Stimulated activated CD8-positive, alpha-beta memory T cell treated with anti-CD3 and anti-CD28 coated beads, Interleukin-7, amount 100 ng/mL, for 24 hours (primary cell): ENCODE results near the gene SGPL1.

Experiments used
- DNase-seq: peaks from one replicate; pipeline ENCODE4 v3.0.0-alpha.2; 2020; ENCODE audit warnings: low read depth

Gene SGPL1

DNA sequence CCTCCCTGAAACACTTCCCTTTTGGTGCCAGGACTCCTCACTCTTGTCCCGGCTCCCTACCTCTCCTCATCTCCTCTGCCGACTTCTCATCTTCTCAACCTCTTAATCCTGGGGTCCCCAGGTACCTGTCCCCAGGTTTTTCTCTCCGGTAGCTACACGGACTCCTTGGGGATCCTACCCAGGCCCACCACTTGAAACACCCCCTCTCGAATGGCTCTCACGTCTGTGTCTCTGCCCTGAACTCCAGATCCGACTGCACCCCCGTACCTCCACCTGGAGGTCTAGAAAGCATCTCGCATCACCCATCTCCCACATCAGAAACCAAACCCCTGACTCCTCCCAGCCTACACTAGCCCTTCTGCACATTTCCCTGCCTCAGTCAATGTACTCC, 35.4 kb upstream of the SGPL1 start:
- DNase-seq: no peak

DNA sequence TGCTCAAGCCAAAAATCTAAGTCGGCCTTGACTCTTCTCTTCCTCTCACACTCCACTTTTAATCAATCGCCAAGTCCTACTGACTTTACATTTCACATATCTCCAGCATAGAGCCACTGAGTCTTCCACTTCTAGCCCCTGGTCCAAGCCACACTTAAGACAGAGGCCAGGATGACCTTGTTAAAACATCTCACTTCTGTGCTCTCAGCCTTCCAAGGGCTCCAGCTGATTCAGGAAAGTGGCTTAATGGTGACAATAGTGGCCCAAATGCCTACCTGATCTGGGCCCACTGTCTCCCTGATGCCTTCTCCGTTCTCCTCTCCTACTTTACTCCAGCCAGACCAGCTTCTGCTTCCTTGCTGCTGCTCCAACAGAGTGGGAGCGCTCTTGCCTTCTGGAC, 35.0 kb upstream of the SGPL1 start:
- no peak for DNase-seq

DNA sequence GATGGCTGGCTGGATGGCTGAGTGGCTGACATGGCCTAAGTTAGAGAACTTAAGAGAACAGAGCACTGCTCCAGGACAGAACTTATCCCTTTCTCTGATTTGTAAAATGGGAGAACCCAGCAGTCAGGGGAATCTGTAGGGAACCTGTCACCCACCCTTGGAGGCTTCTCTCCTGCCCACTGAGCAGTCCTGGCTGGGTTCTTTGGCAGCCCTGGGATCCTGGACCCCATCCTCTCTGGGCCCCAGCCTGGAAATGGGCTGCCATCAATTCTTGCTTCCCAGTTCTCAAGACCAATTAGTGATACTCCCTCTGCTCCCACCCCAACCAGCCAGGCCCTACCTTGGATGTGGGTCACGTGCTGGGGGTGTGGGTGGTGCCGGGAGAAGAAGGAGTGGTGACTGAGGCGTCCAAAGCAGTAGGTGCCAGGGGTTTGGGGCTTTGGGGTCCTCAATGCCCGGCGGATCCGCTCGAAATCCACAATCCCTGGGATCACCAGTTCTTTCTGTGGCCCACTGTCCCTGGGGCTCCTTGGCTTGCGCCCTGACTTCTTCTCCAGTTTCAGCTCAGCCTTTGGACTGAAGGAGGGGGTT, 34.2 kb upstream of the SGPL1 start:
- DNase-seq: no peak

DNA sequence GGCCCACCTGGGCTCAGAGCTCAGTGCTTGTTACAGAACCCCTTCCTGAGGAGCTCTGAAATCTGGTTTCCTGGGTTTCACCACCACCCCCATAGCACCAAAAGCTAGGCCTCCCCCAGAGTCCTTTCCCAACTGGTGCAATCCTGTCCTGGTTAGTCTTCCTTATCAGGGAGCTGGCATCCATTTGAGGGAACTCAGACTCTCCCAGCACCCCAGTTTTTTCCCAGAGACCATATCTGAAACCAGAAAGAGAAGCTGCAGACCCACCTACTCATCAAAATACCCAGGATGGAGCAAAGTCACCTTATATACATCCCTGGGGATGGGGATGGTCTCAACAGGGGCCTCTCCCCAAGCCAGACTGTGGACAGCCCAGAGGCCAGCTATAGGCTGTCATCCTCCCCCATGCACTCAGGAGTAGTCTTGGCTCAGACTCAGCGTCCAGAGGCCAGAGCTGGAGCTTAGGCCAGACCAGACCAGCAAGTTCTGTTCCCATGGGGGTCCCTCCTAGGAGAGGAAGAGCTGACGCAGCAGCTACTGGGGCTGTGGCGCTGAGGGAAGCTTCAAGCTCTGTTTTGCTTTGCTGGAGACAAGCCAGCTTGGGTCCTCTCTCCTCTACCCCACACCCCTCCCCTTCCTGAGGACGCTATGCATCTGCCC, 33.5 kb upstream of the SGPL1 start:
- DNase-seq: no peak

DNA sequence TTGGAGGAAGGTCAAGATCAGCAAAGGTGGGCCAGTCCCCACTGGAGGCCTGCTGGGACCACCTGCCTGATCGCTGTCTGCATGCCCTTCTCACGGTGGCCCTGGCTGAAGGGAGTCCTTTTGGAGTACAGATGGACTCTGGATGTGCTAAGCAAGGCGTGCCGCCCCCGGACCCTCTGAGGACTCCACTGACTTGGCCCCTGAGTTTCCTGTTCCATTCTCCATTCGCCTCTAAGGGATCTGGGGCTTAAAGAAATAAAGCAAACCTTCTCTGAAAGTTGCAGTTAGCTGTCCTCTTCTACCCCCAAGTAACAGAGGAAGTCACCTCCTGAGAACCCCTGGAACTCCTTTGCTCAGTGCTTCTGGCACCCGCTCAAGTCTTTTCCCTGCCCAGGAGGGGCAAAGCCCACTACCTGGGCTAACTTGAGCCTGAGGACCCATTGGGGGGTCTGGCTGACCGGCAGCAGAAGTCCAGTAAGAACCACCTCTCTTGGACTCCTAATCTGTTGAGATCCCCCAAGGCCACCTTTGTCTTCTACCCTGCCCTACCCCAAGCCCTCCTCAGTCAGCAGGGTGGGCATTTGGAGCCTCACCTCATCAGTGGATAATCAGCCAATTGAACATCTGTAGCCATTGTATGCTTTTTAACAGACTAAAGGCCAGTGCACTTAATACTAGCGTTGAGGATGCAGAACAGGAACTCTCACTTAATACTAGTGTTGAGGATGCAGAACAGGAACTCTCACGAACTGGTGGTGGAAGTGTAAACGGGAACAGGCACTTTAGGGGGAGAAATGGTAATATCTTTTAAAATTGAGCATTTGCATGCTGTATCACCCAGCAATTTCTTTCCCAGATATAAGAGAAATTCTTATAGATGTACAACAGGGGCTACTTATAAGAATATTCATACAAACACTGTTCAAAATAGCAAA, 32.7 kb upstream of the SGPL1 start:
- no peak for DNase-seq

DNA sequence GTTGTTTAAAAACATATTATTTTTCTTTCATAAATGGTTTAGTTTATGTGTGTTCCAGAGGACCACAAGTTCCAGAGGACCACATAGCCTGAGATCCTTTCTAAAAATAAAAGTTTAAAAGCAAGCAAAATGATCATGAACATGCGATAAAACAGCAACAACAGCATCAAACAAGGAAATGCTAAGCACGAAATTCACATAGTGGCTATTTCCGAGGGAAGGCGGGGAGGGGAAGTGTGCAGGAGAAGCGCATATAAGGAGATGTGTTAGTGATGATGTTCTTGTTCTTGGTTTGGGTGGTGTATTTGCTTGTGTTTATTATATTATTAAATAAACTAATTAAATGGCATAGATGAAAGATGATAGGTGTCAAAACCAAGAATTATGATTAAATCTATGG, 31.7 kb upstream of the SGPL1 start:
- DNase-seq: no peak

DNA sequence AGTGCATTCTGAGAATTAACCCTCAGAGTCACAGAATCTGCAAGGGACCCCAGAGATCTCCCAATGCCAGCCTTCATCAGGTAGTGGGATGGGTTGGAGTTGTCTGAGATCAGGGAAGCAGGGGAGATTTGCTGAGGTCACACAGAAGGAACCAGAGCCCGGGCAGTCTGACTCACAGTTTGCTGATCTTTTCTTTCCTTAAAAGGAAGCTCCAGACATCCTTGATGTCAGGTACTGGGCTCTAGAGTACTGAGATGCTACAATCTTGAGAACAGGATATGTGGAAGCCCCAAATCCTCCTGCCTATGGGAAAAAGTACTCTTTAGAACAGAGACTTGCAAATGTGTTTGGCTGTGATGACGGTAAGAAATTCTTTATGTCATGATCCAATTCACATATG, 31.3 kb upstream of the SGPL1 start:
- no peak for DNase-seq

DNA sequence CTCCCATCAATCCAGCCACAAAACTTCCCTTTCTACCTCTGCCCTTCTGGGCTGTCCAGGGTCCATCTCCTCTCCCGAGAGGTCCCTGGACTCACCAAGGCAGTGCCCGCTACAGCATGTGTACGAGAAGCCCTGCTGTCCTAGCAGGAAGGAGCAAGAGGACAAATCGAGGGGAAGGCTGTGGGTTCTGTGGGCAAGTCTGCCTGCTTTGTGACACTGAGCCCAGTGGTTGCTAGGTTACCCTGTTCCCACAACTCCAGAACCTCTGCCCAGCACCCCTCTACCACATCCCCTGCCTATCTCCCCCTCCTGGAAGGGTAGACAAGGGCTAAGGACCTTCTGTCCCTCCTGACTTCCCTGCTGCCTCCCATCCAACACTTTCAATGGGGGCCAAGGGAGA, 30.6 kb upstream of the SGPL1 start, which contains the start of gene TBATA:
TBATA (minus strand) TSS at position 188 of the 400 bp plus-strand sequence. CDS start 1,998 bp downstream, outside the sequence.
- DNase-seq: no peak

DNA sequence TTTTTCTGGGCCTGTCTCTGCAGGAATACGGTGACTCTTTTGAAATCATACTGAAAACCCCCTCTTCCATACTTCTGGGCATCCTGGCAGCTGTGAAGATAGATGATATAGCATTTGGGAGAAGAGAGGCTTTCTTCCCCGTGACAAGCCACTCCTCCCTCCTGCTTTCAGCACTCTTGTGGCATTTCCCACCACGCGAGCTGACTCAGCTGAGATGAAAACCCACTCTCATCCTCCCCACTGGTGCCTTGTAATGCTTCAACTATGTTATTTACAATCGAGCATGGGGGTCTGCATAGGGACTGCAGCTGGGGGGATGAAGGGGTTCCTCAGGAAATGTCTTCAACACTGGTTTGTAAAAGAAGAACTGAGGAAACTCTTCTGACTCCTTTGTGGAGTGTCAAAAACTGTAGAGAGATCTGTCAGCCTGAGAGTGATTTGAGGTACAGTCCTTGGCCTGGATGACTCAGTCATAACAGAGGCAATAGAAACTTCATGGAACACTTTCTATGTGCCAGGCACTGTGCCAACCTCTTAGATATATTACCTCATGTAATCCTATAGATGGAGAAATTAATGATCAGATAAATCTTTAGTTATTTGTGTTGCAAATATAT, 28.8 kb upstream of the SGPL1 start:
- DNase-seq: no peak

DNA sequence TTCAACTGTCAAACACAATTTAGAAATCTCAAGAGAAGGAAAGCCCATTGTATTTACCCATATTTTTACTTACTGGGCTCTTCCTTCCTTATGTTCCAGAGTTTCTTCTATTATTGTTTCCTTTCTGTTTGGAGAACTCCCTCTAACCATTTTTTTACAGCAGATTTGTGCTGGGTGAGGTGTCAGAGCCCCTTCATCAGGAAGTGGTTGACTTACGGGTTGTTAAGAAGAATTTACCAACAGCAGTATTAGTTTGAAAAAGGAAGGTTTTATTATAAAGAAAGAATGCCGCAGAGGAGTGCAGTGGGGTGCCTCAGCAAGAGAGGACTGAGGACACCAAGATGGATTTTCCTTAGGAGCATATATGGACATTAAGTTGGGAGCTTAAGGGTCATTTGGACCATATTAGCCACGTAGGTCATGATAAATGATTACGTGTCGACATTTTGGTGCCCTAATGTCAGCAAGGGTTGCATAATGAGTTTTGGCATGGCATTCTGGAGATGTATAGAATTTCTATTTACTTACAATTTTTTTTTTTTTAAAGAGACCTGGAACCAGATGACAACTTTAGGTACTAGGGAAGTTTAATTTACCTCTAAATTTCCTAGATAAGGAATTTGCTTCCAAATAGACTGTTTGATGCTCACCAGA, 24.2 kb upstream of the SGPL1 start:
- DNase-seq: no peak

DNA sequence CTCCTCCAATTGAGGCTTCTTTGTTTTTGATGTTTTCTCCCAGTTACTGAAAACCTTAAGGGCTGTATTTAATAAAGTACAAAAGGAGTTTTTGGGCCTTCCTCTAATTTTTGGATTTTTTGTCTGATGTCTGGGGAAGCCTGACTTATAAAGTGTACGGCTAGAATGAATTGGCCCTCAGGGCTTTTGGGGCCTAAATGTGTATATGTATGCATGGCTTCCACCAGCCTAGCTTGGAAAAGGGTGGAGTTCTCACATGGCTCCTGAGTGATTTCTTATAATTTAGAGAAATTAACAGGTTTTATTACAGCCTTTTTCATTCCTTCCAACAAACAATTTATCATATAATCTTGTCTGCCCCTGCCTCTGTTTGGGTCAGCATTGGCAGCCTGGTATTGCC, 20.1 kb upstream of the SGPL1 start:
- DNase-seq: no peak

DNA sequence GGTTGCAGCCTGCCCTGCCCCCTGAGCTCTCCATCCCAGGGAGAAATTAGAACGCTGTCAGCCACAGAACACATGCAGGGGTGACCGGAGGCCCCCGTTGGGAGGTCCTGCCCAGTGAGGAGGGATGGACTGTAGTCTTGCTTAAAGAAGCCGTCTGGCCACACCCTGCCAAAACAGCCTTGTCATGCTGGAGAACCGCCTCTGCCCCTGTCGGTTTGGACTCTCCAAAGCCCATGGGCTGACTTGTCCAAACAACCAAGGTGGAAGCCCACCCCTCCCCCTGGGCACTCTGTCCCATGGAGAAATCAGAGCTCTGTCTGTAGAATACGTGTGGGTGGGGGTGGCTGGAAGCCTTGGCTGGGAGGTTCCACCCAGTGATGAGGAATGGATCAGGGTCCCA, 17.9 kb upstream of the SGPL1 start:
- no peak for DNase-seq

DNA sequence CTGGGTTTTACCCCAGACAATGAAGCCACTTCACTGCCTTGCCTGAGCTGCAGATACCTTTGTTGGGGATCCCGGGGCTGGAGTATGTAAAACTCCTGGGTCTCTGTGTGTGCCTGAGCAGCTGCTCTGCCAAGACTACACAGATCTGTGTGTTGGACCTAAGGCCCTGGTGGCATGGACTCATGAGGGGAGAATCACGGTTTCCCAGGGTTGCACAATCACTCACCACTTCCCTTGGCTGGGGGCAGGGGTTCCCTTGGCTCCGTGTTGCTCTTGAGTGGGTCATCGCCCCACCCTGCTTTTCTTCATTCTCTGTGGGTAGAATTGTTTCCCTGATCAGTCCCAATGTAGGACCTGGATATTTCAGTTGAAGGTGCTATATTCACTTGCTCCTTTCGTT, 16.6 kb upstream of the SGPL1 start:
- no peak for DNase-seq

DNA sequence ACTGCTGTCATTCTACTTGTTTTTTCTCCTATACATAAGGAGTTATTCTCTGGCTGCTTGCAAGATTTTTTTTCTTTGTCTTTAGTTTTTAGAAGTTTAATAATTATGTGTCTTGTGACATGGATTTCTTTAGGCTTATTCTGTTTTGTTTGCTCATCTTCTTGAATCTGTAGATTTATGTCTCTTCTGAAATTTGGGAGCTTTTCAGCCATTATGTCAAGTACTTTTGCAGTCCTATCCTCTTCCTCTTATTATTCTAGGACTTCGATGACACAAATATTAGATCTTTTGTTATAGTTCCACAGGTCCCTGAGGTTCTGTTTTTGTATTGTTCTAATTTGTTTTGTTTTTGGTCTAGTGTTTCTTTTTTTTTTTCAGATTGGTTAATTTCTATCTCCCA, 13.9 kb upstream of the SGPL1 start:
- no peak for DNase-seq

DNA sequence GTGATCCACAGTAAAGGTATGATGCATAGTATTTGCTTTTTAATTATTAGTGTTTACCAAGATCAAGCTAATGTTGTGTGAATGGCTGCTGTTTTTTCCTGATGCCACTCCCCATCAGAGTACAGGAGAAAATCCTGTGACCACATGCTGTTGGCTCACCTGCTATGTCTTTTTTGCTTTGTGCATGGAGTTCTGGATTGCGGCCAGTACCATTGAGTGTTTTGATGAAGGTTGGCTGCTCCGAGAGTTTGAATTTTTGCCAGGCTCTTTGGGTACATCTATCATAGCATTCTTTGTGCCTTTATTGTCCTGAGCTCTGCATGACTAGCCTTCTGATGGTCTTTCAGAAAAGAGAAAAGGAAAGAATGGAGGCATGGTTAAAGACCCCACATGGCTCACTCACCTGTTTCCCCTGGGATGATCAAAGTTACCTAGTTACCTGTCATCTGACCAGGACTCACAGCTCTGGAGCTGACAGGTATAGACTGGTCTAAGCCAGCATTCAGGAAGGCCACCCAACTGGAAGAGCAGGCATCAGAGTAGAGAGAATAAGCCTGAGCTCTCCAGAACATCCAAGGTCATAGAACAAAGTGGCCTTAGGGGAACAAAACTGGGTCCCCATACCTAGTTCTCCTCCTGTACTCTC, 11.8 kb upstream of the SGPL1 start:
- no peak for DNase-seq

DNA sequence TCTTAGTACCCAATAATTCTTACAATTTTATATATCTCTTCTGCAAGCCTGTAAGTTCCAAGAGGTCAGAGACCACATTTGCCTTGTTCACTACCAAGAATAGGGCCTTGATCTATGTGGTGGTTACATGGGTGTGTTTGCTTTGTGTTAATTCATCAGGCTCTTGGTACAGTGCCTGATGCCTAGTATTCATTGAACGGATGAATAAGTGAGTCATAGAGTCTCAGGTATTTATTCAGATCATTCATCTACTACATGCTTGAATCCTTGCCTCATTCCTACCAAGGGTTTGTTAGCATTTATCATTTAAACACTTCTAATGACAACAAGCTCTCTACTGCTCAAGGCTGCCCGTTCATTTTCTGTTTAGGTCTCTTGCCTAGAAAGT, 11.3 kb upstream of the SGPL1 start:
- DNase-seq: no peak

DNA sequence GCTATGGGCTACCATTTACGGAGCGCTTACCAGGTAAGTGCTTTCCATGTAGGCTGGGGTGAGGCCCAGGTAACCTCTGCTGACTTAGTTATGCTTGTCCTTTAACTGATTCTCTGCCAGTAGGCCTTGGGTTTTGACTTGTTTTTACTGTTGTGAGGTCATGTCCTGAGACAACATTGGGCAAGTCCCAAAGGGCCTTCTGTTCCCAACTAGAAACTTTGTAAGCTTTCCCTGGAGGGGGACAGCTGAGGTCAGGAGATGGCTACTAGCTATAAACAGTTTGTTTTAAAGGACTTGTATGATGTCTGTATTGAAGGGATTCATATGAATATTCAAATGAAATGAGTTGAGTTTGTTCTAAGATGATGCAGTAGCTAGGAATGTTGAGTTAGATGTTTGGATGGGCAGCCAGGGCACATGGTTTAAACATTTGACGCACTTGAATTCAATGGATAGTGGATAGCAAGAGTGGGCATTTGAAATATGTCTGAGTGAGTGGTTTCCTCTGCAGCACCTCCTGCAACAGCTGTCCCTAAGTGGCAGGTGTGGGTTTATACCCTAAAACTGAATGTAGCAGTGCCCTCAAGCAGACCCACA, 10.0 kb upstream of the SGPL1 start:
- no peak for DNase-seq

DNA sequence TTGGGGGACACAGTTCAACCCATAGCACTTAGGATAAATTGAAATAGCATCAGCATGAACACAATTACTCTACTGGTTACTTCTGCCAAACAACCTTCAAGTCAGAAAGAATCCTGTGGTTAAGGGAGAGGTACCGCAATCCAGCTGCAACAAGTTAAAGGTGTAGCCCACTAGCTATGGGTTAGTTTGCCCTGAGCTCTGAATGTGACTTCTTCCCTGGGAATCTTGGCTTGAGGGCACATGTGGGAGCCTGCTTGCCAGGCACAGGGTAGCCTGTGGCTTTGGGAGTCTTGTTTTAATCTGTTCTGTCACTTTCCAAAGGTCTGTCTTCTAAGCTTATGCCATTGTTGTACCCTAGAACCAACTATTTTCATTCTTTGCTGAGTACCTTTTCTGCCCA, 8.9 kb upstream of the SGPL1 start:
- DNase-seq: no peak

DNA sequence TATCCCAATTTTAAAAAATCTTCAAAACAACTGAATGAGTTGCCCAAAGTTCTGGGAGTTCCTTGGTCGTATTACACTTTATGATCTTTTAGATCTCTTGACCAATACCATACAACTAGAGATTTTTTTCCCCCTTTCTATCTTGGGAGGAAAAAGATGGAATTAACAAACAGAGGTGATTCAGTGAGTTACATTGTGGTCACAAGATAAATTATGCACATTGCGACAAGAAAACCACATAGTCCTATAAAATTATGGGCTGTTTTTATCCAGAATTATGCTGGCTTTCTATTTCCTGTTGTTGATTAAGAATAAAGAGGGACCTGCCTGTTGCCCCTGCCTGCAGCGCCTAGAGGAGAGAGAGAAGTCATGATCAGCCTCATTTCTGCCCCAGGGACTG, 8.2 kb upstream of the SGPL1 start:
- DNase-seq: no peak

DNA sequence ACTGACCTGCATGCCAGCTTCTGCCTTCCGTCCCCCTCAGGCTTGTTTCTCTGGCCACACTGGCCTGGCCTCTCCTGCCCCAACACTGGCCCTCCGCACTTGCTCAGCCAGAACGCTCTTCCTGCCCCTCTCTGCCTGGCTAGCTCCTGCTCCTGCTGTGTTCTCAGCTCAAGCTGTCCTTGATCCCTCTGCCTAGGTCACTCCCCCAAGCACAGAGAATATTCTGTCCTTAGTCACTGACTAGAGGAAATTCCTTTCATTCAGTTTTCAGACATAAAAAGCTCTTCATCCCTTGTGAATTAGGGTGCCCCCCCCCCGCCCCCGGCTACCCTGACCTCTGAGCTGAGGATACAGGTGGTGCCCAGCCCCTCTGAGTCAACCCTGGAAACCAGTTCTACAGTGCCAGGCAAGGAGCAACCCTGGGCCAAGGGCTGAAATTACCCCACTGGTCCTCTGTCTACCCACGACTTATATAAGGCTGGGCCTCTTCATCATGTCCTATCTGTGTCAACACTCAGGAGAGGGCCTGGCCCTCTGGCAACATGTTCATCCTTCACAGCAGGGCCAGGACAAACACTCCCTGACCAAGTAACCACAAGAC, 6.6 kb upstream of the SGPL1 start:
- DNase-seq: no peak

DNA sequence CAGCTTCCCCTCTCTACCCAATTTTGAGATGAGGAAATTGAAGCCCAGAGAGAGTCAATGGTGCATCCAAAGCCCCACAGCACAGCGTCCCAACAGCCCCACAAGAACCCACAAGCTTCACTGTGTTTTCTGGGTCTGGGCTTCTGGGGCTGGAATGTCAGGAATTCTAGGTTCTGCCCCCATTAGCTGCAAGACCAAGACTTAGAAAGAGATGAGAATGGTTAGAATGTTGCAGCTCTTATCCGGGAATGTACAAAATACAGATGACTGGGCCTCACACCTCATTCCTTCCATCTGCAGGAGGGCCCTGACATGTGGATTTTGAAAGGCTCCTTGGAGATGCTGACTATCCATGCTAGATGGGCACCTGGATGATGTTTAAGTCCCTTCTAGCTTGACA, 6.0 kb upstream of the SGPL1 start:
- DNase-seq: no peak
